ENCODE measurements around the gene MRPS31.
A peak's percentile ranks its signal among the peaks of the same experiment; 100 is the strongest.
"Not testable (repeated sequence)": the region's sequence is repeated elsewhere in the genome, so short reads cannot be mapped to it uniquely, and the experiment has no call there.

The MRPS31 gene

GRCh38 chr13:40758811-40759210 is 12.2 kb downstream of the MRPS31 start:
- no peak for DNase-seq

GRCh38 chr13:40756042-40756441 is 14.9 kb downstream of the MRPS31 start:
- no peak for DNase-seq

GRCh38 chr13:40755082-40755700 is 15.8 kb downstream of the MRPS31 start:
- no peak for DNase-seq

GRCh38 chr13:40749327-40749726 is 21.7 kb downstream of the MRPS31 start:
- DNase-seq, result no peak

- DNase-seq, result not testable (repeated sequence)
Measured at GRCh38 chr13:40735232-40735548, 35.8 kb downstream of the MRPS31 start.

- not testable (repeated sequence) for DNase-seq
Measured at GRCh38 chr13:40734536-40735231, 36.3 kb downstream of the MRPS31 start.

- DNase-seq, result no peak
Measured at GRCh38 chr13:40732658-40733057, 38.3 kb downstream of the MRPS31 start.

- no peak for DNase-seq
Measured at GRCh38 chr13:40728595-40728994, 42.4 kb downstream of the MRPS31 start.

- not testable (repeated sequence) for DNase-seq
Measured at GRCh38 chr13:40714433-40714832, 56.6 kb downstream of the MRPS31 start.

- no peak for DNase-seq
Measured at GRCh38 chr13:40706439-40706838, 64.6 kb downstream of the MRPS31 start.

GRCh38 chr13:40697711-40698110 is 73.3 kb downstream of the MRPS31 start:
- no peak for DNase-seq

GRCh38 chr13:40694426-40694825 is 76.6 kb downstream of the MRPS31 start:
- DNase-seq, result no peak

GRCh38 chr13:40692946-40693345 is 78.0 kb downstream of the MRPS31 start:
- no peak for DNase-seq

- DNase-seq, result no peak
Measured at GRCh38 chr13:40688781-40689180, 82.2 kb downstream of the MRPS31 start.

- peak; percentile 53 for DNase-seq
Measured at GRCh38 chr13:40682449-40683240, 88.3 kb downstream of the MRPS31 start.

- DNase-seq, result peak; percentile 53
Measured at GRCh38 chr13:40681341-40682146, 89.4 kb downstream of the MRPS31 start.

- peak; percentile 38 for DNase-seq
Measured at GRCh38 chr13:40680659-40681323, 90.2 kb downstream of the MRPS31 start.

- peak; percentile 41 for DNase-seq
Measured at GRCh38 chr13:40679480-40679985, 91.5 kb downstream of the MRPS31 start.

Data from activated CD8-positive, alpha-beta memory T cell treated with anti-CD3 and anti-CD28 coated beads for 24 hours (primary cell).